ENCODE data around the gene RASSF5.

The RASSF5 gene

GRCh38 chr1:206498685-206499084, 8.6 kb upstream of the RASSF5 start:
- DNase-seq = no peak

GRCh38 chr1:206500046-206500445, 7.3 kb upstream of the RASSF5 start:
- DNase-seq = no peak

GRCh38 chr1:206501881-206502280, 5.5 kb upstream of the RASSF5 start:
- DNase-seq = no peak

GRCh38 chr1:206502403-206502802, 4.9 kb upstream of the RASSF5 start:
- DNase-seq = no peak

- no peak for DNase-seq
Measured at GRCh38 chr1:206502812-206503211, 4.5 kb upstream of the RASSF5 start.

GRCh38 chr1:206503591-206504362, 3.6 kb upstream of the RASSF5 start:
- DNase-seq = no peak

GRCh38 chr1:206504363-206504713, 3.0 kb upstream of the RASSF5 start:
- DNase-seq = no peak

GRCh38 chr1:206505702-206506355, 1.5 kb upstream of the RASSF5 start:
- DNase-seq = no peak

- DNase-seq = no peak
Measured at GRCh38 chr1:206506405-206507283, 687 bp upstream of the RASSF5 start.

- DNase-seq = no peak
Measured at GRCh38 chr1:206508130-206508889, 979 bp downstream of the RASSF5 start.

- DNase-seq = no peak
Measured at GRCh38 chr1:206508956-206509355, 1.6 kb downstream of the RASSF5 start.

- no peak for DNase-seq
Measured at GRCh38 chr1:206509612-206510257, 2.4 kb downstream of the RASSF5 start.

- DNase-seq = no peak
Measured at GRCh38 chr1:206510371-206510770, 3.0 kb downstream of the RASSF5 start.

- no peak for DNase-seq
Measured at GRCh38 chr1:206511362-206512057, 4.2 kb downstream of the RASSF5 start.

GRCh38 chr1:206512058-206512850, 4.9 kb downstream of the RASSF5 start:
- DNase-seq = no peak

- no peak for DNase-seq
Measured at GRCh38 chr1:206512851-206513180, 5.5 kb downstream of the RASSF5 start.

GRCh38 chr1:206513312-206514111, 6.2 kb downstream of the RASSF5 start:
- no peak for DNase-seq

- DNase-seq = no peak
Measured at GRCh38 chr1:206514813-206515387, 7.6 kb downstream of the RASSF5 start.

- DNase-seq = no peak
Measured at GRCh38 chr1:206516728-206516990, 9.3 kb downstream of the RASSF5 start.

GRCh38 chr1:206517784-206518183, 10.5 kb downstream of the RASSF5 start:
- peak; percentile 69 for DNase-seq
